ENCODE results near the gene OPRL1.
"Not testable (repeated sequence)": the region's sequence is repeated elsewhere in the genome, so short reads cannot be mapped to it uniquely, and the experiment has no call there.

Gene OPRL1

DNA sequence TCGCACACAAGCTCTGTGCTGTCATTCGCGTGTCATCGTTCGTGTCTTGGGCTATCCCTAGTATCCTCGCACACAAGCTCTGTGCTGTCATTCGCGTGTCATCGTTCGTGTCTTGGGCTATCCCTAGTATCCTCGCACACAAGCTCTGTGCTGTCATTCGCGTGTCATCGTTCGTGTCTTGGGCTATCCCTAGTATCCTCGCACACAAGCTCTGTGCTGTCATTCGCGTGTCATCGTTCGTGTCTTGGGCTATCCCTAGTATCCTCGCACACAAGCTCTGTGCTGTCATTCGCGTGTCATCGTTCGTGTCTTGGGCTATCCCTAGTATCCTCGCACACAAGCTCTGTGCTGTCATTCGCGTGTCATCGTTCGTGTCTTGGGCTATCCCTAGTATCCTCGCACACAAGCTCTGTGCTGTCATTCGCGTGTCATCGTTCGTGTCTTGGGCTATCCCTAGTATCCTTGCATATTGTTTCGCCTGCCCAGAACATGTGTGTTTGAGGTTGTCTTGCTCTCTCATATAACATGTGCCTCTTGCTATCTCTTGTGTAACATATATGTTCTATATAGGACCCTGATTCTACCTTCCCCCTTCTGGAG lies 7.4 kb downstream of the OPRL1 start:
- not testable (repeated sequence) for DNase-seq

DNA sequence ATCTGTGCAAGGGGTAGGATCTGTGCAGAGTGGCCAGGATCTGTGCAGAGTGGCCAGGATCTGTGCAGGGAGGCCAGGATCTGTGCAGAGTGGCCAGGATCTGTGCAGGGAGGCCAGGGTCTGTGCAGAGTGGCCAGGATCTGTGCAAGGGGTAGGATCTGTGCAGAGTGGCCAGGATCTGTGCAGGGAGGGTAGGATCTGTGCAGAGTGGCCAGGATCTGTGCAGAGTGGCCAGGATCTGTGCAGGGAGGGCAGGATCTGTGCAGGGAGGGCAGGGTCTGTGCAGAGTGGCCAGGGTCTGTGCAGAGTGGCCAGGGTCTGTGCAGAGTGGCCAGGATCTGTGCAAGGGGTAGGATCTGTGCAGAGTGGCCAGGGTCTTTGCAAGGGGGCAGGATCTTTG lies 8.7 kb downstream of the OPRL1 start:
- not testable (repeated sequence) for DNase-seq

DNA sequence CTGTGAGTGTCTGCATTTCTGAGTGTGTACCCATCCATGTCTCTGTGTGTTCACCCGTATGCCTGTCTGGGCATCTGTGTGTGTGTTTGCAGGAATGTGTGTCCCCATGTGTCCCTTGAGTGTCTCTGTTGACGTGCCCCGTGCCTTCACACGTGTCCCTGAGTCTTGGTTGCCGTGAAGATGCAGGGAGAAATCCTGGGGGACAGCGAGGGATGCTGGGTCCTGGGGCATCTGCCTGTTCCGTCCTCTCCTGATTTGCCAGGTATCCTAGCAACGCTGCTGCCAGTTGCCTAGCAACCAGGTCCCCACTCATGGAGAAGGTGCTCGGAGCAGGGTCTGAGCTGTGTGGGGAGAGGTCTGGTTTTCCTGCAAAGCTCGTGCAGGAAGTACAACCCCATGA lies 10.3 kb downstream of the OPRL1 start:
- DNase-seq, result no peak

DNA sequence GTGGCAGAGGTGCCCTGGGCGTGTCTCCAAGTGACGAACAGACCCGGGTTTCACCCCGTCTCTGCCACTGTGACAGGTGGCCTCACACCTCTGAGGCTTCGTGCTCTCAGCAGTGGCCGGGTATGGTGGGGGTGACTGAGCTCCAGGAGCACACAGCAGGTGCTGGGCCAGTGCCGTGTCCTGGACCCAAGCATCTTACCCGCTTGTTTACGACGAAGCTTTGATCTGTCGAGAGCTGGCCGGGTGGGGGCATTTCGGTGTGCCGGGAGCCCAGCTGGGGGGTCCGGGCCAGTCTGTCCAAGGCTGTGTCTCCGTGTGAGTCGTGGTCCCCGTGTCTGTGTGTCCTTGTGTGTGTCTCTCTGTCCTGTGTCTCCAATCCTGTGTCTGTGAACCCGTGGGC lies 11.5 kb downstream of the OPRL1 start:
- no peak for DNase-seq

DNA sequence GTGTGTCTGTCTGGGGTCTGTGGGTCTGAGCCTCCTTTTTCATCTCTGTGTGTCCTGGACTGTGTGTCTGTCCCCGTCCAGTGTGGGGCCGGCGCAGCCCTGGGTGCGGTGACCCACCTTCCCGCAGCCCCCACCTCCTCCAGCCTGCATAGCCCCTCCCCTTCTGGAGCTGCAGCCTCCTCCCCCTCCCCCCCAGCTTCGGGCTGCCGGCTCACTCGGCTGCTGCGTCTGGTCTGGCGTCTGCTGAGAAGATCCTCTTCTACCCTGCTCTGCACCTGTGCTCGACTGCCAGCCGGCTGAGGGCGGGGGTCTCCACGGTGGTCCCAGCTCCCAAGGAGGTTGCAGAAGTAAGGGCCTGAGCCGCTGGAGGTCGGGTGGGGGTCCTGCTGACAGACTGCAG lies 11.9 kb downstream of the OPRL1 start:
- DNase-seq, result no peak

DNA sequence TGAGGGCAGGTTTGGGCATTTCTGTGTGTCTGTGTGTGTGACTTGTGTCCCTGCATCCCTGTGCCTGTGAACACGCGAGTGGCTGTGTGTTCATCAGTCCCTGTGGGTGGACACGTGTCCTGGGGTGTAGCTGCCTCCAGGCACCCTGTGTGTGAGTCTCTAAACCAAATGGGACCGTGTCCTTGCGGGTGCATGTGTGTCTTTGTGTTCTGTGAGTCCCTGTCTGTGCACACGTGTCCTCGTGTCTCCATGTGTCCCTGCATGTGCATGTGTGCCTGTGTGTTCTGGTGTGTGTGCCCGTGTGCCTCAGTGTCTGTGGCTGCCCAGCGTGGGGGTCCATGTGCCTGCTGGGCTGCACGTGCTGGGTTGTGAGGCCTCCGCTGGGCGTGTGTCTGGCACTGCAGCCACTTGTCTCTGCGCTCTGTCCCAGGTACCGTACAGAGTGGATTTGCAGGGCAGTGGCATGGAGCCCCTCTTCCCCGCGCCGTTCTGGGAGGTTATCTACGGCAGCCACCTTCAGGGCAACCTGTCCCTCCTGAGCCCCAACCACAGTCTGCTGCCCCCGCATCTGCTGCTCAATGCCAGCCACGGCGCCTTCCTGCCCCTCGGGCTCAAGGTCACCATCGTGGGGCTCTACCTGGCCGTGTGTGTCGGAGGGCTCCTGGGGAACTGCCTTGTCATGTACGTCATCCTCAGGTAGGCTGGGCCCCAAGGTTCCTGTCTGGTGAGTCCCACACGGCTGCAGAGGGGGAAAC lies 12.6 kb downstream of the OPRL1 start:
- no peak for DNase-seq

DNA sequence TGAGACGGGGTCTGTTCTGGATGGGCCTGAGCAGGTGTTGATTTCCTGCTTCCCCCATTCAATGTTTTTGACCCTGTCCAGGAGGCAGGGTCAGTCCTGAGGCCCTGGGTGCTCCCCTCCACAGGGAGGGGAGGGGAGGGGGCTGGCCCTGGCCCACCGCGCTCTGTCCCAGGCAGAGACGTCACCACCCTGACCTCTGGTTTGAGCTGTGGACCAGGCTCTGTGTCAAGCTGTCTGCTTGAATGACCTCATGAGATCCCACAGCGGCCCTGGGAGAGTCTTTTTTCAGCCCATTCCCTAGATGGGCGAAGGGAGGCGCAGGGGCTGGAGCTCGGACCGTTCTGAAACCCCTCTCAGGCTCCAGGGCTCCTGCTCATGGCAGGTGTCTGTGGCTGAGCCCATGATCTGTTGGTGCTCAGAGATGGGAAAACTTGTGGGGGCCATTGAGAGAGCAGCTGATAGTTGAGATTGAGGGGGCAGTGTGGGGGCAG lies 13.2 kb downstream of the OPRL1 start:
- no peak for DNase-seq

DNA sequence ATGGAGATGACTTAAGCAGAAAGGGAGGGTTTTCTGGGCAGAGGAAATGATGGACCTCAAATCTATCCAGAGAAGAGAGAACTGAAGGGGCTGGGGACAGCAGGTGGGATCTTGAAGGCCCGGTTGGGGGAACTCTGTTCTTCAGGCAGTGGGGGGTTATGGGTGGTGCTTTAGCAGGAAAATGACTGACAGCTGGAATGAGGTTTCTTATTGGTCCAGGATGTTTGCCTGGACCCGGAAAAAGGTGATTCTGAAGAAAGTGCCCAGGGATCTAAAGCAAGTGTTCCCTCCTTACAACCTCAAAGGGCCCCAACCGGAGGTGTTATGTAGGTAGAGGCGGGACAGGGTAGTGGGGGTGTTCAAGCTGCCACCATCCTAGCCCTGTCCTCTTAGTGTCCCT lies 15.6 kb downstream of the OPRL1 start:
- DNase-seq, result no peak

DNA sequence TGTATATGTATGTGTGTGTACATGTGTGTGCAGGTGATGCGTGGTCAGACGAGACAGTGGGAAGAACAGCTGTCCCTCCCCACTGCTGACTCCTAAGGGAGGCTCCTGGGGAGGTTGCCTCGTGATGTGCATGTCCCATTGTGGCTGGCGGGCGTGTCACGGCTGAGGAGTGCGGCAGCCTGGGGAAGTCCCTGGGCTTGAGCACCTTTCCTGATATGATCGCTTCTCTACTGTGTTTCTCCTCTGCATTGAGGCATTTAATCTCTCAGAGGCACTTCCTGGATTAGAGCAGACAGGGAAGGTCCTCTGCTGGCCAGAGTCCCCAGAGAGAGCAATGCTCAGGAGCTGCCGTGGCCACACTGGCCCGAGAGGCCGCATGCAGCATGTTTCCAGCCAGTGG lies 16.0 kb downstream of the OPRL1 start:
- DNase-seq, result no peak

DNA sequence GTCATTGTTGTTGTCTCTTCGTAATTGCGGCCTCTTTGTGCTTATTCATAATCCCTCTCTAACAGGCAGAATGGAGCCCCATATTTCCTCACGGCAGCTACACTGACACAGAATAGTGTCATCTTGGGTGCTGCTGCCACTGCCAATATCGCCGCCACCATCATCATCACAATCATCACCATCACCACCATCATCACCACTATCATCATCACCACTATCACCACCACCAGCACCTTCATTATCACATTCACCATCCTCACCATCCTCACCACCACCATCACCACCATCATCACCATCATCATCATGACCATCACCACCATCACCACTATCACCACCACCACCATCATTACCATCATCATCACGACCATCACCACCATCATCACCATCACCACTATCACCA lies 16.7 kb downstream of the OPRL1 start:
- no peak for DNase-seq

DNA sequence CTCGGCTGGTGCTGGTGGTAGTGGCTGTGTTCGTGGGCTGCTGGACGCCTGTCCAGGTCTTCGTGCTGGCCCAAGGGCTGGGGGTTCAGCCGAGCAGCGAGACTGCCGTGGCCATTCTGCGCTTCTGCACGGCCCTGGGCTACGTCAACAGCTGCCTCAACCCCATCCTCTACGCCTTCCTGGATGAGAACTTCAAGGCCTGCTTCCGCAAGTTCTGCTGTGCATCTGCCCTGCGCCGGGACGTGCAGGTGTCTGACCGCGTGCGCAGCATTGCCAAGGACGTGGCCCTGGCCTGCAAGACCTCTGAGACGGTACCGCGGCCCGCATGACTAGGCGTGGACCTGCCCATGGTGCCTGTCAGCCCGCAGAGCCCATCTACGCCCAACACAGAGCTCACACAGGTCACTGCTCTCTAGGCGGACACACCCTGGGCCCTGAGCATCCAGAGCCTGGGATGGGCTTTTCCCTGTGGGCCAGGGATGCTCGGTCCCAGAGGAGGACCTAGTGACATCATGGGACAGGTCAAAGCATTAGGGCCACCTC lies 18.7 kb downstream of the OPRL1 start:
- no peak for DNase-seq

DNA sequence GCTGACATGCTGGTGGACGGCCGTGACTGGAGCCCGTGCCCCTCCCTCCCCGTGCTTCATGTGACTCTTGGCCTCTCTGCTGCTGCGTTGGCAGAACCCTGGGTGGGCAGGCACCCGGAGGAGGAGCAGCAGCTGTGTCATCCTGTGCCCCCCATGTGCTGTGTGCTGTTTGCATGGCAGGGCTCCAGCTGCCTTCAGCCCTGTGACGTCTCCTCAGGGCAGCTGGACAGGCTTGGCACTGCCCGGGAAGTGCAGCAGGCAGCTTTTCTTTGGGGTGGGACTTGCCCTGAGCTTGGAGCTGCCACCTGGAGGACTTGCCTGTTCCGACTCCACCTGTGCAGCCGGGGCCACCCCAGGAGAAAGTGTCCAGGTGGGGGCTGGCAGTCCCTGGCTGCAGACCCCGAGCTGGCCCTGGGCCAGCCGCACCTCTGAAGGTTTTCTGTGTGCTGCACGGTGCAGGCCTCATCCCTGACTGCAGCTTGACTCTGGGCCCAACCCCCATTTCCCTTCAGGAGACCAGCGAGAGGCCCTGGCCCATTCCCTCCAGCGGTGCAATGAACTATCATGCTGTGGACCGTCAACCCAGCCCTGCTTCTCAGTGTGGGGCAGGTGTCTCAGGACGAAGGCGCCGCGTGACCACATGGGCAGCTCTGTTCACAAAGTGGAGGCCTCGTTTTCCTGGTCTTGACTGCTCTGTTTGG lies 19.4 kb downstream of the OPRL1 start:
- DNase-seq, result no peak

DNA sequence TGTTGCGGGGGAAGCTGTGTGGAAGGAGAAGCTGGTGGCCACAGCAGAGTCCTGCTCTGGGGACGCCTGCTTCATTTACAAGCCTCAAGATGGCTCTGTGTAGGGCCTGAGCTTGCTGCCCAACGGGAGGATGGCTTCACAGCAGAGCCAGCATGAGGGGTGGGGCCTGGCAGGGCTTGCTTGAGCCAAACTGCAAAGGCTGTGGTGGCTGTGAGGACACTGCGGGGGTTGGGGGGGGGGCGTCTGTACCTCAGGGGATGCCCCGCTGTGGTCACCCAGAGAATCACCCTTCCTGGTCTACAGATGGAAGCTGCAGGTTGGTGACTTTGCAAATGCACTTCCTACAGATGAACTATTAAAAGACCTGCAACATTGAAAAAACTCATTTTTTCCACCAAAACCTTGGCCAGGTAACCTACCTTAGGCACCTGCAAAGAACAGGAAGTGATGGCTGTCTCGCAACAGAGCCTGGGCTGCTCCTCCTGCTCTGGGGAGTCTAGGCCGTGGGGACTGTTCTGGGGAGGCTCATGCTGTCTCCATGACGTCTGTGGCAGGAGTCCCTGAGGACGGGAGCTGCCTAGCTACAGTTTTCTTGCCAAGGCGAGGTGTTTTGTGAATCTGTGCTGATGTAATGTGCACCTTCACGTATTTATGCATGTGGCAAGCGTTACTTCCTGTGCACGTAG lies 20.1 kb downstream of the OPRL1 start:
- DNase-seq, result peak; percentile 43

DNA sequence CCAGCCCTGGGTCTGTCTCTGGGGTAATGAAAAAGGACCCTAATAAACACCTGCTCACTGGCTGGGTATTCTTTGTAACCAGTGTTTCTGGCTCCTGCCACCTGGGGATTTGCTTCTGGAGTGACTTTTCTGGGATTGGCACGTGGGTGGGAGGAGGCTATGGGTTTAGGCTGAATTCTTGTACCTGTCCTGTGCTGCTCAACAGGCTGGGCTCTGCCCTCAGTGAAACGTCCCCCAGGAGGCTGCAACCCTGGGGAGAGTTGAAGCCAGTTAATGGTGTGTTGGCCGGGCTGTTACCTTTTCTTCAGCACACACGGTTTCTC lies 20.6 kb downstream of the OPRL1 start:
- no peak for DNase-seq

DNA sequence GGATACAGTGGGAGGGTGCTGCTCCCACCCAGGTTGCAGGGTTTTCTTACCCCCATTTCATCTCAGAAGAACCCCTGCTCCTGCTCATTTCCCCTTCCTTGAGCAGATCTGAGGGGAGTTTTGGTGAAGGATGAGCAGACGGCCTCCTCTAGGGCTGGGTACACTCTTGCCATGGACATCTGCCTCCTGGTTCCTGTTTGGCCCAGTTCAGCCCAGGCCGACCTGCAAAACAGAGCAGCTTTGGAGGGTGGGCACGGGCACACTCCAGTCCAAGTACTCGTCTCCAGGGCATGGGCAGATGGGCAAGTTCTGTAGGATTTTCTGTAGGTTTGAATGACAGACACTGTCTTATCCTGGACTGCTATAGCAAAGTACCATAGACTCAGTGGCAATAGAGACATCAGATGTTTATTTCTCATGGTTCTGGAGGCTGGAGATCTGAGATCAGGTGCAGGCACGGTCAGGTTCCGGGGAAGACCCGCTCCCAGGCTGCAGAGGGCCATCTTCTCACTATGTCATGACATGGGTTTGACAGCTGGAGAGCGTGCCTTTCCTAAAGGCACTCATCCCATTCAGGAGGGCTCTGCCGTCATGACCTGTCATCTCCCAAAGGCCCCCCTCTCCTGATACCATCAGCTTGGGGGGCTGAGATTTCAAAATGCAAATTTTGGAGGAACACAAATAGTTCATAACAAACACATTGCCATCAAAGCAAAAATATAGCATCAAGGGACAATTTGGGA lies 21.2 kb downstream of the OPRL1 start:
- DNase-seq, result no peak

DNA sequence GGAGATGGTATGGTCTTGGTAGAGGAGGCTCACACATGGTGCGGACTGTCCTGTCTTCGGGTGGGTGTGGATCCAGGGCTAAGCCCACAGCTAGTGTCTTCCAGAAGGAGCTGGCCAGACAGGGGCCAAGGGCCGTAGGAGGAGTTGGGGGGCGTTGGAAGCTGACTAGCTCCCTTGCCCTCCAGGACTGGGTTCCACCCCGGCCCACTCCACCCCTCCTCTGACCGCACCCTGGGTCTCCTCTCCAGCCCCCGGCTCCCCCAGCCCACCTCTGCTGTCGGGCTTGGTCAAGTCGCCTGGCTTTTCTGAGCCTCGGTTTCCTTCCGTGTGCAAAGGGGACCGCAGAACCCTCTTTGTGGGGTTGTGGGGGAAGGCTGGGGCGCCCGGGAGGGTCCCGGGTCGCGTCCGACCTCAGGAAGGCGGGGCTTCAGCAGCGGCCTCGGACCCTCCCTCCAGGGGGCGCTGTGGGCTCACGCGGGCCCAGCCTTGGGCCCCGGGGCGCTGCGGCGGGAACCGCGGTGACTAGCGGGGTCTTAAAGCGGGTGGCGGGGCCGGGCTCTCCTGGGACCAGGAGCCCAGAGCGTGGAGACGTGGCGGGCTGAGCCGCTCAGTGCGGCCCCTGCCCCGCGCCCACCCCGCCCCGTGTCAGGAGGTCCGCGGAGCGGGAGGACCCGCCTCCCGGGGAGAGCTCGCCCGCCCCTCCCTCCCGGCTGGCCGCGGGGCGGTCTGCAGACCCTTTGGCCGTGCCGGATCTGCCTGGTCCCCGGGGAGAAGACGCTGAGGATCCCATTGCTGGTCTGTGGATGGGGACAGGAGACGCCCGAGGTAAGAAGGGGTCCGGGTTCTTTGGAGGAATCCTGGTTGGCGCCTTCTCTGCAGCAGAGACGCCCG lies 22.1 kb downstream of the OPRL1 start:
- DNase-seq, result peak; percentile 63

DNA sequence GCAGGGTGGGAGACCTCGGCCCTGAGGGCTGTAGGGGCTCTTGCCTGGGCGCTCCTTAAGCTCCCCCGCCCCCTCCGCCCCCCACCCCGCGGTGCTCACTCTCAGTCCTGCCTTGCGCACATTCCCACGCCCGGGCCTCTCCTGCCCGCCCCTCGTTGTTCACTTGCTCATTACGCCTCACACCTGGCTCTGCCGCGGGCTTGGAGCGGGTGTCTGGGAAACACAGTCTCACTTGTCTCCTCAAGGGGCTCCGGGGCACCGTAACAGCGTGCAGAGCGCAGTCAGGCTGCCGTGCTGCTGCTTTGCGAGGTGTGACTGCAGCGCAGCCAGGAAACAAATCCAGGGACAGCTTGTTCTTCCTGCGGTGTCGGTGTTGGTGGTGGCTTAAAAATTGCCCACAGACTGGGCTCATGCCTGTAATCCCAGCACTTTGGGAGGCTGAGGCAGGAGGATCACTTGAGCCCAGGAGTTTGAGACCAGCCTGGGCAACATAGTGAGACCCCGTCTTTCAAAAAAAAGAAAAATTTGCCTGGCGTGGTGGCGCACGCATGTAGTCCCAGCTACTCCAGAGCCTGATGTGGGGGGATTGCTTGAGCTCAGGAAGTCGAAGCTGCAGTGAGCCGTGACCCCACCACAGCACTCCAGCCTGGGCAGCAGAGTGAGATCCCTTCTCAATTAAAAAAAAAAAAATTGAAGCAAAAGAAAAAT lies 22.9 kb downstream of the OPRL1 start:
- DNase-seq, result no peak

DNA sequence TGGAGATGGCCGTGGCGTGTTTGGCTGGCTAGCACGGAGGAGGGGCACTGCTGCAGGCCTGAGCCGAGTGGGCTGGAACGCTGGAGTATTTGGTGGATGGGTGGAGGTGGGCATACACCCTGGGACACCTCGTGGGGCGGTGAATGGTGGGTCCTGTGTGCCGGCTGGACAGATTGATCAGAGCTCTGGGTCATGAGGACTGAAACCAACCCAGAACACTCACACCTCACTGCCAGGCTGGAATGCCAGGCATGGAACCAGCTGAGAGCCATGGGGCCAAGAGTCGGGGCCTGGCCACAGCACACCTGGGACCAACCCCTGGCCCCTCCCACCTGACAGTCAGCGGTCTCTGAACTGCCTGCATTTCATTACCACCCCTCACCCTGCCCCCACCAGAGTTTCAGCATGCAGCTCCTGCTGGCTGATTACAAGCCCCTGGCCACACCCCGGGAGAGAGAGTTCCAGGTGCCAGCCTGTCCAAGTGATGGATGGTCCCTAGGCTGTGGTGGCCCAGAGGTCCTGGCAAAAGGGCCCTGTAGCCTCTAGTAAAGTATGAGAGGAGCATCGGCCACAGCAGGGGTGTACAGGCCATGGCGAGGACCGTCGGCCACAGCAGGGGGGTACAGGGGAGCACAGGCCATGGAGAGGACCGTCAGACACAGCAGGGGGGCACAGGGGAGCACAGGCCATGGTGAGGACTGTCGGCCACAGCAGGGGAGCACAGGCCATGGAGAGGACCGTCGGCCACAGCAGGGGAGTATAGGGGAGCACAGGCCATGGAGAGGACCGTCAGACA lies 24.2 kb downstream of the OPRL1 start:
- no peak for DNase-seq

DNA sequence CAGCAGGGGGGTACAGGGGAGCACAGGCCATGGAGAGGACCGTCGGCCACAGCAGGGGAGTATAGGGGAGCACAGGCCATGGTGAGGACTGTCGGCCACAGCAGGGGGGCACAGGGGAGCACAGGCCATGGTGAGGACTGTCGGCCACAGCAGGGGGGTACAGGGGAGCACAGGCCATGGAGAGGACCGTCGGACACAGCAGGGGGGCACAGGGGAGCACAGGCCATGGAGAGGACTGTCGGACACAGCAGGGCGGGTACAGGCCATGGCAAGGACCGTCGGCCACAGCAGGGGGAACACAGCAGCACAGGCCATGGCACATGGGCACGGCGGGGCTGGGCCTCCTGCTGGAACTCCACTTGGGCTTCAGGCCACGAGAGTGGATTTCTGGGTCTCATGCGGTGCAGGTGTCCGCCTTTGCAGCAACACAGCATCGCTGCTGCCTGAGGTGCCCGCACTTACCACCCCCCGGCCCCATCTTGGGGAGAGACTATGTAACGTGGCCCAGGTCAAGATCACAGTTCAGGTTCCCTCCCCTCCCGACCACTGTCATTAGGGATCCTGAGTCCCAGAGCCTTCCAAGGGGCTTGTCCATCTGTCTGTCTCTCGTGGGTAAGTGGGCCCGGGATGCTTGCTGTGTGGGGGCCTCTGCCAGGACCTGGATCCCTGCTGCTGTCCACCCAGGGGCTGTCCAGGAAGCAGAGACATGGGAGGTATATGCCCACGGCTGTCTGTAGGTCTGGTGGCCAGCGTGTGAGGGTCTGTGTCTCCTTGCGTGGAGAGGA lies 25.0 kb downstream of the OPRL1 start:
- no peak for DNase-seq
